PC-3 (cell line): ENCODE measurements around the gene RFTN1. TPM values are rescaled to one million over a fixed set of nuclear protein-coding genes. Genes with fewer than 3 reads are reported as not detected.

Experiments
- ATAC-seq: fragments of 200-7000 bp; cut with Tn5 transposase; 2 replicates; pipeline ENCODE4 v1.9.1; 2020; ENCODE audit warnings: mild to moderate bottlenecking, moderate library complexity
- BruUV-seq: library from RNA; stranded (reverse); fragments of 400-500 nt; replicated peaks from 2 replicates; lab custom pipeline; 2021; lab: Mats Ljungman, UMichigan
- CTCF ChIA-PET: fragments of 300-600 bp; sonication (Branson Sonifier 250); formaldehyde crosslinking; loops from one replicate; lab custom pipeline; 2022; ENCODE audit warnings: antibody characterized with exemption; lab: Charles Lee
- POLR2A ChIA-PET: fragments of 300-600 bp; sonication (Branson Sonifier 250); formaldehyde crosslinking; loops from one replicate; lab custom pipeline; 2022; ENCODE audit warnings: antibody characterized with exemption; ENCODE audit not compliant: unreplicated experiment; lab: Charles Lee
- DNase-seq: peaks from one replicate; pipeline ENCODE4 v3.0.0-alpha.2; 2015
- H2AFZ ChIP-seq: fragments of 300-600 bp; sonication (generic); 2 replicates; pipeline ENCODE4 v1.6.0; 2016; ENCODE audit warnings: antibody characterized with exemption, low read length
- H3F3A ChIP-seq: fragments of 300-600 bp; sonication (generic); one replicate; pipeline ENCODE4 v1.6.0; 2017; ENCODE audit warnings: antibody characterized with exemption, low read length, control low read depth, mild to moderate bottlenecking; ENCODE audit not compliant: unreplicated experiment
- H3K27ac ChIP-seq: fragments of 300-600 bp; sonication (generic); 2 replicates; pipeline ENCODE4 v1.5.1; 2016; ENCODE audit warnings: mild to moderate bottlenecking, low read length
- H3K27me3 ChIP-seq: fragments of 300-600 bp; sonication (generic); 2 replicates; pipeline ENCODE4 v1.6.1; 2016; ENCODE audit warnings: low read length, mixed read lengths
- H3K36me3 ChIP-seq: fragments of 300-600 bp; sonication (generic); 2 replicates; pipeline ENCODE4 v1.6.1; 2016; ENCODE audit warnings: low read depth, mixed run types, low read length, mixed read lengths
- H3K4me1 ChIP-seq: fragments of 300-600 bp; sonication (generic); 2 replicates; pipeline ENCODE4 v1.5.1; 2016; ENCODE audit warnings: low read length; ENCODE audit not compliant: insufficient read depth
- H3K4me2 ChIP-seq: fragments of 300-600 bp; sonication (generic); 2 replicates; pipeline ENCODE4 v1.6.0; 2016; ENCODE audit warnings: low read length
- H3K4me3 ChIP-seq: fragments of 300-600 bp; sonication (generic); 2 replicates; pipeline ENCODE4 v1.5.1; 2016; ENCODE audit warnings: mild to moderate bottlenecking, low read length, mixed read lengths
- H3K79me2 ChIP-seq: fragments of 300-600 bp; sonication (generic); 2 replicates; pipeline ENCODE4 v1.6.1; 2017; ENCODE audit warnings: low read length, mixed read lengths
- H3K9ac ChIP-seq: fragments of 300-600 bp; sonication (generic); 2 replicates; pipeline ENCODE4 v1.6.0; 2016; ENCODE audit warnings: mild to moderate bottlenecking, low read length
- H3K9me2 ChIP-seq: fragments of 300-600 bp; sonication (generic); replicated peaks from 2 replicates; pipeline ENCODE4 v1.6.1; 2016; ENCODE audit warnings: mixed run types, low read length, mixed read lengths
- H3K9me3 ChIP-seq: fragments of 300-600 bp; sonication (generic); 2 replicates; pipeline ENCODE4 v1.6.1; 2016; ENCODE audit warnings: low read length, mixed read lengths
- H4K20me1 ChIP-seq: fragments of 300-600 bp; sonication (generic); 2 replicates; pipeline ENCODE4 v1.6.1; 2016; ENCODE audit warnings: low read length, mixed read lengths
- EZH2 ChIP-seq: fragments of 300-600 bp; sonication (generic); IDR thresholded peaks from one replicate; pipeline ENCODE4 v1.6.1; 2017; ENCODE audit warnings: antibody characterized with exemption, mild to moderate bottlenecking, low read length; ENCODE audit not compliant: unreplicated experiment
- EZH2phosphoT487 ChIP-seq: fragments of 300-600 bp; sonication (generic); IDR thresholded peaks from 2 replicates; pipeline ENCODE4 v1.6.1; 2018; ENCODE audit warnings: mild to moderate bottlenecking, antibody characterized with exemption, low read length, borderline replicate concordance
- intact Hi-C: fragments of 100-400 bp; cut with micrococcal nuclease; formaldehyde crosslinking; loops from 2 replicates; pipeline ENCODE4 v1.9.0; 2023
- total RNA-seq: library from RNA; depleted of rRNA; stranded (reverse); fragments of >200 nt; gene quantifications from 2 replicates; pipeline ENCODE4 v1.2.3, GENCODE V29; 2014
- TF ChIP-seq, protein P1 (sequence below): fragments of 300-600 bp; sonication (generic); conservative IDR thresholded peaks from 2 replicates; pipeline ENCODE4 v1.5.1; 2017; ENCODE audit warnings: antibody characterized with exemption, low read depth, mild to moderate bottlenecking, low read length

RFTN1 gene
- total RNA-seq, 1 experiment from 2014 or later = 9.7 TPM

DNA sequence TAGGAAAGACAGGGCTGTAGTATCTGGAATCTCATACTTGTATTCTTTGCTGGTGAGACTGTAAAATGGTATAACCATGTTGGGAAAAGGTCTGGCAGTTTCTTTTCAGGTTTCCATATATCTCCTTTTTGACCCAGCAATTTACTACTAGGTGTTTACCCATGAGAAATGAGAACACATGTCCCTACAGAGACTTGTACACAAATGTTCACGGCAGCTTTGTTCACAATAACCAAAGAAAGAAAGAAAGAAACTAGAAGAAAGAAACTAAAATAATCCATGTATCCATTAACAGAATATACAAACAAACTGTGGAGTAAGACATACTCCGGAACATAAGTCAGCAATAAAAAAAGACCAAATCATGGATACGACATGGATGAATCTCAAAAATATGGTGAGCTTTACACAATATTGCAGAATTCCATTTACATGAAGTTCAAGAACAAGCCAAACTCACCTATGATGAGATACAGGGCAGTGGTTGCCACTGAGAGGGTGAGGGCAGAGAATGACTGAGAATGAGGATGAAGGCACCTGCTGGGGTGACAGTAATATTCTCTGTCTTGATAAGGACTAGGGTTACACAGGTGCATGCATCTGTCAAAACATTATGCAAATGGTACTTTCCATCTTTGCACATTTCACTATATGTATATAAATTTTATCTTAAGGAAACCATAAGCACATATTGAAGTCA is 2.7 kb downstream of the RFTN1 start:
- Histone ChIP-seq H3K4me1 (0 out of 2 replicates have a peak, but pooled peaks cover 4% of the 10 kb centered on the region), H3F3A (no peaks in the 10 kb centered on the region), H2AFZ (no peak overlapping the region), H3K27me3 (no peaks in the 10 kb centered on the region), H3K27ac (no peak overlapping the region), H3K36me3 (no peaks in the 10 kb centered on the region), H3K4me3 (no peak overlapping the region), H3K9me3 (no peaks in the 10 kb centered on the region), H3K4me2 (no peak overlapping the region), H3K9me2 (no peaks in the 10 kb centered on the region), H3K79me2 (no peaks in the 10 kb centered on the region), H4K20me1 (no peaks in the 10 kb centered on the region), H3K9ac (no peak overlapping the region)
- BruUV-seq = no TSS peak
- intact Hi-C loops = no loop called here
- ATAC-seq (no peak), DNase-seq (no peak)
- CTCF ChIA-PET = no interaction called here
- TF ChIP-seq, protein P1, sequence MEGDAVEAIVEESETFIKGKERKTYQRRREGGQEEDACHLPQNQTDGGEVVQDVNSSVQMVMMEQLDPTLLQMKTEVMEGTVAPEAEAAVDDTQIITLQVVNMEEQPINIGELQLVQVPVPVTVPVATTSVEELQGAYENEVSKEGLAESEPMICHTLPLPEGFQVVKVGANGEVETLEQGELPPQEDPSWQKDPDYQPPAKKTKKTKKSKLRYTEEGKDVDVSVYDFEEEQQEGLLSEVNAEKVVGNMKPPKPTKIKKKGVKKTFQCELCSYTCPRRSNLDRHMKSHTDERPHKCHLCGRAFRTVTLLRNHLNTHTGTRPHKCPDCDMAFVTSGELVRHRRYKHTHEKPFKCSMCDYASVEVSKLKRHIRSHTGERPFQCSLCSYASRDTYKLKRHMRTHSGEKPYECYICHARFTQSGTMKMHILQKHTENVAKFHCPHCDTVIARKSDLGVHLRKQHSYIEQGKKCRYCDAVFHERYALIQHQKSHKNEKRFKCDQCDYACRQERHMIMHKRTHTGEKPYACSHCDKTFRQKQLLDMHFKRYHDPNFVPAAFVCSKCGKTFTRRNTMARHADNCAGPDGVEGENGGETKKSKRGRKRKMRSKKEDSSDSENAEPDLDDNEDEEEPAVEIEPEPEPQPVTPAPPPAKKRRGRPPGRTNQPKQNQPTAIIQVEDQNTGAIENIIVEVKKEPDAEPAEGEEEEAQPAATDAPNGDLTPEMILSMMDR = no peak
- TF ChIP-seq EZH2 = no peak
- no peak for TF ChIP-seq EZH2phosphoT487
- POLR2A ChIA-PET = no interaction called here

- BruUV-seq = no TSS peak
These were observed 3.5 kb downstream of the RFTN1 start for GRCh38 chr3:16509721-16510619.

More at GRCh38 chr3:16509721-16510619, 3.5 kb downstream of the RFTN1 start:
- Histone ChIP-seq H3K79me2 (no peaks in the 10 kb centered on the region), H3K4me1 (0 out of 2 replicates have a peak, but pooled peaks cover 4% of the 10 kb centered on the region), H3K27me3 (no peaks in the 10 kb centered on the region), H4K20me1 (no peaks in the 10 kb centered on the region), H3K27ac (no peak overlapping the region), H3K4me2 (no peak overlapping the region), H3K9ac (no peak overlapping the region), H3K9me2 (no peaks in the 10 kb centered on the region), H3K9me3 (no peaks in the 10 kb centered on the region), H3K4me3 (no peak overlapping the region), H3K36me3 (no peaks in the 10 kb centered on the region), H2AFZ (no peak overlapping the region), H3F3A (no peaks in the 10 kb centered on the region)
- ChIA-PET POLR2A (interaction anchor here (0.7 kb wide), 1 partner anchor 30 kb away, joined by 4 read pairs; no protein-coding TSS in a partner anchor), CTCF (no interaction called here)
- DNase-seq (no peak), ATAC-seq (no peak)
- intact Hi-C loops = no loop called here
- TF ChIP-seq EZH2 (no peak), EZH2phosphoT487 (no peak)
- TF ChIP-seq, protein P1 = no peak
